ENCODE measurements around the gene SH3RF3. TPM values are rescaled to one million over a fixed set of nuclear protein-coding genes. Genes with fewer than 3 reads are reported as not detected.

SH3RF3 gene
- total RNA-seq, 1 donor from 2014 or later: 7.9 TPM

- no peaks in the 10 kb centered on the region for H3K9me3 ChIP-seq (replicated peaks)
Measured at GRCh38 chr2:109316091-109316490, 187.1 kb downstream of the SH3RF3 start.

GRCh38 chr2:109317471-109318095 lies 188.6 kb downstream of the SH3RF3 start:
- TF ChIP-seq CTCF (IDR thresholded peaks at IDR 0.05; ENCODE audit: borderline replicate concordance): no peak
- H3K4me3 ChIP-seq: peak overlapping the region; percentile 24

More at GRCh38 chr2:109316091-109316490, 187.1 kb downstream of the SH3RF3 start:
- Histone ChIP-seq H3K27ac (replicated peaks) (no peak overlapping the region), H3K36me3 (no peaks in the 10 kb centered on the region), H3K4me3 (no peak overlapping the region), H3K27me3 (ENCODE audit: low read depth) (no peaks in the 10 kb centered on the region), H3K4me1 (peaks cover 38% of the 10 kb centered on the region)
- TF ChIP-seq CTCF (IDR thresholded peaks at IDR 0.05; ENCODE audit: borderline replicate concordance): no peak
- intact Hi-C loops (cut with micrococcal nuclease): no loop called here
- DNase-seq: no peak

GRCh38 chr2:109318150-109318948 lies 189.3 kb downstream of the SH3RF3 start:
- peak overlapping the region; percentile 83 for H3K27ac ChIP-seq (replicated peaks)
- no peaks in the 10 kb centered on the region for H3K9me3 ChIP-seq (replicated peaks)
- peak overlapping the region; percentile 24 for H3K4me3 ChIP-seq
- intact Hi-C loops (cut with micrococcal nuclease): no loop called here
- peak; percentile 45 for TF ChIP-seq CTCF (IDR thresholded peaks at IDR 0.05; ENCODE audit: borderline replicate concordance)
- DNase-seq: peak; percentile 86
- peaks cover 60% of the 10 kb centered on the region for H3K4me1 ChIP-seq
- H3K36me3 ChIP-seq: no peaks in the 10 kb centered on the region
- no peaks in the 10 kb centered on the region for H3K27me3 ChIP-seq (ENCODE audit: low read depth)

More at GRCh38 chr2:109317471-109318095, 188.6 kb downstream of the SH3RF3 start:
- Histone ChIP-seq H3K27me3 (ENCODE audit: low read depth) (no peaks in the 10 kb centered on the region), H3K9me3 (replicated peaks) (no peaks in the 10 kb centered on the region), H3K27ac (replicated peaks) (peak overlapping the region; percentile 83), H3K36me3 (no peaks in the 10 kb centered on the region), H3K4me1 (peaks cover 52% of the 10 kb centered on the region)
- no peak for DNase-seq
- intact Hi-C loops (cut with micrococcal nuclease): no loop called here

- no peak for DNase-seq
- intact Hi-C loops (cut with micrococcal nuclease): no loop called here
- H3K36me3 ChIP-seq: no peaks in the 10 kb centered on the region
- peak overlapping the region; percentile 24 for H3K4me3 ChIP-seq
- no peaks in the 10 kb centered on the region for H3K9me3 ChIP-seq (replicated peaks)
- H3K27ac ChIP-seq (replicated peaks): peak overlapping the region; percentile 83
- H3K4me1 ChIP-seq: peaks cover 66% of the 10 kb centered on the region
- no peaks in the 10 kb centered on the region for H3K27me3 ChIP-seq (ENCODE audit: low read depth)
- no peak for TF ChIP-seq CTCF (IDR thresholded peaks at IDR 0.05; ENCODE audit: borderline replicate concordance)
Measured at GRCh38 chr2:109318949-109319342, 189.9 kb downstream of the SH3RF3 start.

GRCh38 chr2:109320195-109320922 lies 191.4 kb downstream of the SH3RF3 start:
- DNase-seq: no peak
- H3K27me3 ChIP-seq (ENCODE audit: low read depth): no peaks in the 10 kb centered on the region
- peaks cover 80% of the 10 kb centered on the region for H3K4me1 ChIP-seq
- no peaks in the 10 kb centered on the region for H3K9me3 ChIP-seq (replicated peaks)
- intact Hi-C loops (cut with micrococcal nuclease): loop anchor here (10.0 kb wide), 1 partner anchor 76 kb away; no protein-coding TSS in a partner anchor
- TF ChIP-seq CTCF (IDR thresholded peaks at IDR 0.05; ENCODE audit: borderline replicate concordance): no peak
- no peak overlapping the region for H3K27ac ChIP-seq (replicated peaks)
- no peaks in the 10 kb centered on the region for H3K36me3 ChIP-seq
- no peak overlapping the region for H3K4me3 ChIP-seq

All from left ventricle myocardium inferior (tissue), 1 donor.